ENCODE results near the gene RASIP1.
"Not testable (repeated sequence)": the region's sequence is repeated elsewhere in the genome, so short reads cannot be mapped to it uniquely, and the experiment has no call there.

RASIP1 gene

DNA sequence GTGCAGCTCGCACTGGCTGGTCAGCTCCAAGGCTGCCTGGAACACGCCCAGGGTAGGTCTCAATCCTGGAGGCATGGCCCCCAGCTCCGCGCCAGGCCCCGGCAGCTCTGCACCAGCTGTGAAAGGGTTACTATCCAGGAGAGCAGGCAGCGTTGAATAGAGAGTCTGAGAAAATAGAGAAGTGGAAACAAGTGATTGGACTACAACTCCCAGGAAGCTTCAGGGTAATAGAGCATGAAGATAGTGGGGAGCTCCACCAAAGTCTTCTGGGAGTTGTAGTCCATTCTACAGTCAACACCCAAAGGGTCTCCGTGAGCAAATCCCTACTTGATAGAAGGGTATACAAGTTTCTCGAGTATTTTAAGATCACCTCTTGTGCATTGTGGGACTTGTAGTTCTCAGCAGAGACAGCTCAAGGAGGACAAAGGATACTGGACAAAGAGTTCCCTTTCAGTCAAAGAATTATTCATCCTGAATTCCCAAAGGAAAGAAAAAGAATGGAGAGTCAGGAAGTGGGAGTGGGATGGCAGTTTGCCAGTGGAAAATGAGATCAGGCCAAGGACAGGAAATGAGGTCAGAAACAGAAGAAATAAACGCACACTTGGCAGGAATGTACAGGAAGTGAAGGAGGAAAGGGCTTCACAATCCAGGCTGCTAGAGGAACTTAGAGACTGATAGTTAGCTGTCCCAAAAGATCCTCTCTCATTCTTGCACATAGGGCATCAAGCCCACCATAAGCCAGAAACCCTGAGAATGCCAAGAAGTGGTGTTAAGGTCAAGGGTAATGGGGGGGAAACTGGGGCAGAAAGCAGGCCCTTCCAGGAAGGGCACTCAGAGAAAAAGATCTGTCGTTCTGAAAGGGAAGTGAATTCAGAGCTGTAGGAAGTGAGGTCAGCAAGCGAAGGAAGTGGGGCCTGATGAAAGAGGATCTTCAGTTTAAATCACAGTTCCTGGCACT, 15.3 kb downstream of the RASIP1 start:
- peak overlapping the region; percentile 89 for H3K27ac Mint-ChIP-seq
- peaks cover 15% of the 10 kb centered on the region for H3K36me3 Mint-ChIP-seq (ENCODE audit: low read depth)
- no peaks in the 10 kb centered on the region for H3K27me3 Mint-ChIP-seq
- peak overlapping the region; percentile 29 for H3K4me3 Mint-ChIP-seq
- H3K4me1 Mint-ChIP-seq (ENCODE audit: low read depth): peaks cover 30% of the 10 kb centered on the region
- H3K9me3 Mint-ChIP-seq: peaks cover 14% of the 10 kb centered on the region

- peaks cover 30% of the 10 kb centered on the region for H3K4me1 Mint-ChIP-seq (ENCODE audit: low read depth)
- no peak overlapping the region for H3K27ac Mint-ChIP-seq
- peaks cover 15% of the 10 kb centered on the region for H3K36me3 Mint-ChIP-seq (ENCODE audit: low read depth)
- no peak overlapping the region for H3K4me3 Mint-ChIP-seq
- H3K9me3 Mint-ChIP-seq: peaks cover 14% of the 10 kb centered on the region
- no peaks in the 10 kb centered on the region for H3K27me3 Mint-ChIP-seq
Measured at GRCh38 chr19:48722196-48722708, 18.2 kb downstream of the RASIP1 start.

DNA sequence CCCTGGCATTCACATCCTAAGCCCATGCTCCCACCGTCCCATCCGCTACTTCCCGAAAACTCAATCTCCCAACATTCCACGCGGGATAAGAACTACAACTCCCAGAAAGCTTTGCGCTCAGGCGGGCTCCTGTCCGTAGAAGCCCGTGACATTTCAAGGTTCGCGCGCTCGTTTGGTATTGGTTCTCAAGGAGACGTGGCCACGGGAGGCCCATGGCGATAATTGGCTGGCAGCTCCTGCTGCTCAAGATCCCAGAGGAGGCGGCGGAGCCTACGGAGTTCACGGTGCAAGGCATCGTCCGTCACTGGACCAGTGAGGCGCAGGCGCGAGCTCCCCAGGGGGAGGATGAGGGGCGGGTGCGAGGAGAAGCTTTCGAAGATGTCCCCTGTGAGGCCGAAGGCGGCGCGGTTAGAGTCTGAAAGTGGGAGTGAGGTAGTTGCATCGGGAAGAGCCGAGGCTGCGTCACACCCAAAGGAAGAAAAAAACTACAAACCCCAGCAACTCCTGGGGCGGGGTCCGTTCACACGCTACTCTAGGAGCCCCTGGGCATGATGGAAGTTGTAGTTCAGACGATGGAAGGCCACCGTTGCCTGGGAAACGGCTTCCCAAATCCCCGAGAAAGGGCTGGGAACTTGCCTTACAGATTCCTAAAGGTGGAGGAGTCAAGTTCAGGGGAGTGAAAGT, 19.7 kb downstream of the RASIP1 start:
- Mint-ChIP-seq H3K36me3 (ENCODE audit: low read depth) (peaks cover 9% of the 10 kb centered on the region), H3K27ac (peak overlapping the region; percentile 98), H3K27me3 (no peaks in the 10 kb centered on the region), H3K4me1 (ENCODE audit: low read depth) (peaks cover 22% of the 10 kb centered on the region), H3K9me3 (peaks cover 8% of the 10 kb centered on the region), H3K4me3 (peak overlapping the region; percentile 94)

- Mint-ChIP-seq H3K4me1 (ENCODE audit: low read depth) (peaks cover 18% of the 10 kb centered on the region), H3K27ac (peak overlapping the region; percentile 98), H3K36me3 (ENCODE audit: low read depth) (peaks cover 4% of the 10 kb centered on the region), H3K9me3 (peaks cover 4% of the 10 kb centered on the region), H3K27me3 (no peaks in the 10 kb centered on the region), H3K4me3 (peak overlapping the region; percentile 94)
Measured at GRCh38 chr19:48720251-48720612, 20.2 kb downstream of the RASIP1 start.

GRCh38 chr19:48719263-48720171, 20.9 kb downstream of the RASIP1 start, which contains the start of gene MAMSTR:
TSS of gene MAMSTR (minus strand) at chr19:48719725. CDS start at chr19:48719031, 694 bp downstream.
- H3K36me3 Mint-ChIP-seq (ENCODE audit: low read depth): no peaks in the 10 kb centered on the region
- H3K27ac Mint-ChIP-seq: peak within 1 kb of the TSS; percentile 98
- no peaks in the 10 kb centered on the region for H3K9me3 Mint-ChIP-seq
- H3K4me3 Mint-ChIP-seq: peak within 1 kb of the TSS; percentile 94
- peaks cover 17% of the 10 kb centered on the region for H3K4me1 Mint-ChIP-seq (ENCODE audit: low read depth)
- H3K27me3 Mint-ChIP-seq: no peaks in the 10 kb centered on the region

- Mint-ChIP-seq H3K27me3 (no peaks in the 10 kb centered on the region), H3K4me3 (no peak overlapping the region), H3K9me3 (no peaks in the 10 kb centered on the region), H3K4me1 (ENCODE audit: low read depth) (peaks cover 18% of the 10 kb centered on the region), H3K36me3 (ENCODE audit: low read depth) (no peaks in the 10 kb centered on the region), H3K27ac (no peak overlapping the region)
Measured at GRCh38 chr19:48718711-48719231, 21.6 kb downstream of the RASIP1 start.

DNA sequence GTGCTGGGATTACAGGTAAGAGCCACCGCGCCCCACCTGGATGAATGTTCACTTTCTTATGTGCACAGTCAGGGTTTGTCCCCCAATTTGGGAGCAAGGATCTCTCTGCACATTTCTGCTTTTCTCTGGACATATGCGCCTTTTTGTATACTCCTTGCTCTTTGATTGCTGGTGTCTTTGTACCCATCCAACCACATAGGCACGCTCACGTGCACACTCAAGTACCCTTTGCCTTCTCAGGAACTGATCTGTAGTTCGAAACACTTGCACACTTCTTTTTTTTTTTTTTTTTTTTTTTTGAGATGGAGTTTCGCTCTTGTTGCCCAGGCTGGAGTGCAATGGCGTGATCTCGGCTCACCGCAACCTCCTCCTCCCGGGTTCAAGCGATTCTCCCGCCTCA, 22.3 kb downstream of the RASIP1 start:
- not testable (repeated sequence) for H3K36me3 Mint-ChIP-seq (ENCODE audit: low read depth); H3K27ac Mint-ChIP-seq; H3K27me3 Mint-ChIP-seq; H3K4me3 Mint-ChIP-seq; H3K9me3 Mint-ChIP-seq
- H3K4me1 Mint-ChIP-seq (ENCODE audit: low read depth): peaks cover 24% of the 10 kb centered on the region

- Mint-ChIP-seq H3K27ac (no peak overlapping the region), H3K4me1 (ENCODE audit: low read depth) (peaks cover 26% of the 10 kb centered on the region), H3K27me3 (no peaks in the 10 kb centered on the region), H3K36me3 (ENCODE audit: low read depth) (no peaks in the 10 kb centered on the region), H3K9me3 (no peaks in the 10 kb centered on the region), H3K4me3 (no peak overlapping the region)
Measured at GRCh38 chr19:48716562-48717291, 23.7 kb downstream of the RASIP1 start.

DNA sequence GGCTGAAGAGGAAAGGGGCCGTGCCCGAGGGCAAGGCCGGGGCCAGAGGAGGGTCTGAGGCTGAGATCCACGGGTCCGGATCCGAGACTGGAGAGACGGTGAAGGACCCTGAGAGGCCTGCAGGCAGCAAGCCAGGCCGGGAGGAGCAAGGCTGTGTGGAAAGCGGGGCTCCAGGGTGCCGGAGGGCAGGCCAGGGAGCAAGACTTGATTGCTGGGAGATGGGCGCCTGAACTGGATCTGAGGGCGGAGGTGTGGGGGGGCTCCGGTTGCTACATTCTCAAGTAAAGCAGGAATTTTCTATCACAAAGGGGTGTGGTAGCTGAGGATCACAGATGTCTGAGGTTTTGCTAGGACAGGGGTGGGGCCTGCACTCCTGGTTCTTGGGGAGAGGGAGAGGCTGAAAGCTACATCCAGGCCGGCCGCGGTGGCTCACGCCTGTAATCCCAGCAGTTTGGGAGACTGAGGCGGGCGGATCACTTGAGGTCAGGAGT, 24.7 kb downstream of the RASIP1 start:
- Mint-ChIP-seq H3K9me3 (no peaks in the 10 kb centered on the region), H3K4me1 (ENCODE audit: low read depth) (peaks cover 19% of the 10 kb centered on the region), H3K27ac (no peak overlapping the region), H3K36me3 (ENCODE audit: low read depth) (no peaks in the 10 kb centered on the region), H3K27me3 (no peaks in the 10 kb centered on the region), H3K4me3 (no peak overlapping the region)

- peaks cover 15% of the 10 kb centered on the region for H3K4me1 Mint-ChIP-seq (ENCODE audit: low read depth)
- no peaks in the 10 kb centered on the region for H3K36me3 Mint-ChIP-seq (ENCODE audit: low read depth)
- H3K27me3 Mint-ChIP-seq: no peaks in the 10 kb centered on the region
- no peaks in the 10 kb centered on the region for H3K9me3 Mint-ChIP-seq
- peak overlapping the region; percentile 89 for H3K27ac Mint-ChIP-seq
- peak overlapping the region; percentile 83 for H3K4me3 Mint-ChIP-seq
Measured at GRCh38 chr19:48714759-48715675, 25.4 kb downstream of the RASIP1 start.

- Mint-ChIP-seq H3K36me3 (ENCODE audit: low read depth) (no peaks in the 10 kb centered on the region), H3K27me3 (no peaks in the 10 kb centered on the region), H3K4me1 (ENCODE audit: low read depth) (peaks cover 15% of the 10 kb centered on the region), H3K9me3 (no peaks in the 10 kb centered on the region), H3K27ac (peak overlapping the region; percentile 89), H3K4me3 (peak overlapping the region; percentile 83)
Measured at GRCh38 chr19:48713864-48714755, 26.3 kb downstream of the RASIP1 start.

Data from stimulated activated naive CD8-positive, alpha-beta T cell treated with anti-CD3 and anti-CD28 coated beads, Interleukin-15, Interleukin-2, amounts not matched to agents 100 ng/mL and 50 ng/mL, for 24 hours (primary cell).